Measurements from ENCODE around the gene SCAMP3. TPM values are rescaled to one million over a fixed set of nuclear protein-coding genes. Genes with fewer than 3 reads are reported as not detected.
A peak's percentile ranks its signal among the peaks of the same experiment; 100 is the strongest.

SCAMP3 gene
- 10 to 100 TPM; 27.1 to 63.0 (median 40.7) TPM for total RNA-seq
- 10 to 100 TPM; 40.9 to 46.6 TPM for polyA plus RNA-seq
- long read RNA-seq, donor 1, transcript SCAMP3-202 (8 exons, 1,537 nt) = minor isoform, 29 of 190 reads
- long read RNA-seq, donor 1, transcript SCAMP3-201 (9 exons, 1,446 nt) = major isoform, 92 of 190 reads
- long read RNA-seq, donor 1, partial matches to known transcripts = 31 of 190 reads
- long read RNA-seq, donor 1, other reads (novel, unspliced or antisense) = 38 of 190 reads
- long read RNA-seq, donor 2, transcript SCAMP3-201 (9 exons, 1,446 nt) = major isoform, 15 of 21 reads
- long read RNA-seq, donor 2, transcript SCAMP3-202 (8 exons, 1,537 nt) = minor isoform, 5 of 21 reads
- long read RNA-seq, donor 2, partial matches to known transcripts = 0 of 21 reads
- long read RNA-seq, donor 2, other reads (novel, unspliced or antisense) = 0 of 21 reads
- long read RNA-seq, donor 3, transcript SCAMP3-202 (8 exons, 1,537 nt) = minor isoform, 15 of 75 reads
- long read RNA-seq, donor 3, transcript SCAMP3-201 (9 exons, 1,446 nt) = major isoform, 44 of 75 reads
- long read RNA-seq, donor 3, partial matches to known transcripts = 11 of 75 reads
- long read RNA-seq, donor 3, other reads (novel, unspliced or antisense) = 5 of 75 reads

DNA sequence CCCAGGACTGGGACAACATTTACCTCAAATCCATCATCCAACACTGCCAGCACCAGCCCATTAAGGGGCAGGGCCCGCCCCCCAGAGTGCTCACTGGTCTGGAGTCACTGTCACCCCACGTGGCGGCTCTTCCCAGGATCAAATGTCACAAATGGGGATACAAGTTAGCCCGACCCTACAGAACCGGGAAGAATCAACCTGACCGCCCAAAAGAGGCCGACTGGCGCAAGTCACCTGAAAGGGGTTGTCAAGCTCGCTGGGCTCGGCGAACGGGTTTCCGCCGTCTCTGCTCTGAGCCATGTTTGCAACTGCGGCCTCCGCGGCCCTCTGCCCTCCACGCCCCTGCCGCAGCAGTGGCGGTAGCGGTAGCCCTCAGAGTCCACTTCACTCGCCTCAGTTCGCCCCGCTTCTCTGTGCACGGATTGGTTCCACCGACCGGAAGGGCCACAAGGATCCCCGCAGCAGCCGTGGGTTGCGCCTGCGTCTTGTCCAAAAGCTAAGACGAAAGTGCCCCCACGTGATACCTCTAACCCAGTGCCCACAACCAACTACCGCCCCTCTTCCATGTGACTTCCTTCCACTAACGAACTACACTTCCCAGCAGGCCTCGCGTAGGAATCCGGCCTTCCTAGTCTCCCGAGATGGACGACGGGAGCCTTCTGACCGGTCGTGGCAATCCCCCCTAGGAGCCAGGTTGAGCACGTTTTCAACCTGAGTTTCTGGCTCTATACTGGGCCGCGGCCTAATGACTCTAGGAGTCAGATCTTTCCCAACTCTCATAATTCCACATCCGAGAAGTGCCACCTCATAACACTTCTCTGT lies at the start of gene SCAMP3:
SCAMP3 (minus strand) TSS at position 509 of the 822 bp plus-strand sequence; CDS start at position 300, 209 bp downstream.
- Histone ChIP-seq H3K27me3 (no peaks in the 10 kb centered on the region), H3K27ac (peak within 1 kb of the TSS; percentile 16 to 58), H3K4me1 (ENCODE audit: insufficient read depth) (peaks cover 6% of the 10 kb centered on the region), H3K4me3 (peak within 1 kb of the TSS; percentile 78), H3K36me3 (no peaks in the 10 kb centered on the region), H3K9me3 (no peaks in the 10 kb centered on the region)
- DNase-seq = peak; percentile 91 to 95 (median 93)
- 0 to 1% (median 0%) methylated on average over 47 of the region's 47 CpGs for WGBS, 3 donors
- intact Hi-C loops (cut with DNase I) = no loop called here
- peak; percentile 45 for TF ChIP-seq POLR2A (IDR thresholded peaks at IDR 0.05)
- TF ChIP-seq, protein P1, sequence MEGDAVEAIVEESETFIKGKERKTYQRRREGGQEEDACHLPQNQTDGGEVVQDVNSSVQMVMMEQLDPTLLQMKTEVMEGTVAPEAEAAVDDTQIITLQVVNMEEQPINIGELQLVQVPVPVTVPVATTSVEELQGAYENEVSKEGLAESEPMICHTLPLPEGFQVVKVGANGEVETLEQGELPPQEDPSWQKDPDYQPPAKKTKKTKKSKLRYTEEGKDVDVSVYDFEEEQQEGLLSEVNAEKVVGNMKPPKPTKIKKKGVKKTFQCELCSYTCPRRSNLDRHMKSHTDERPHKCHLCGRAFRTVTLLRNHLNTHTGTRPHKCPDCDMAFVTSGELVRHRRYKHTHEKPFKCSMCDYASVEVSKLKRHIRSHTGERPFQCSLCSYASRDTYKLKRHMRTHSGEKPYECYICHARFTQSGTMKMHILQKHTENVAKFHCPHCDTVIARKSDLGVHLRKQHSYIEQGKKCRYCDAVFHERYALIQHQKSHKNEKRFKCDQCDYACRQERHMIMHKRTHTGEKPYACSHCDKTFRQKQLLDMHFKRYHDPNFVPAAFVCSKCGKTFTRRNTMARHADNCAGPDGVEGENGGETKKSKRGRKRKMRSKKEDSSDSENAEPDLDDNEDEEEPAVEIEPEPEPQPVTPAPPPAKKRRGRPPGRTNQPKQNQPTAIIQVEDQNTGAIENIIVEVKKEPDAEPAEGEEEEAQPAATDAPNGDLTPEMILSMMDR (IDR thresholded peaks at IDR 0.05) = peak in 1 of 3 donors; percentile 37
- no peak for TF ChIP-seq EP300 (IDR thresholded peaks at IDR 0.05)

DNA sequence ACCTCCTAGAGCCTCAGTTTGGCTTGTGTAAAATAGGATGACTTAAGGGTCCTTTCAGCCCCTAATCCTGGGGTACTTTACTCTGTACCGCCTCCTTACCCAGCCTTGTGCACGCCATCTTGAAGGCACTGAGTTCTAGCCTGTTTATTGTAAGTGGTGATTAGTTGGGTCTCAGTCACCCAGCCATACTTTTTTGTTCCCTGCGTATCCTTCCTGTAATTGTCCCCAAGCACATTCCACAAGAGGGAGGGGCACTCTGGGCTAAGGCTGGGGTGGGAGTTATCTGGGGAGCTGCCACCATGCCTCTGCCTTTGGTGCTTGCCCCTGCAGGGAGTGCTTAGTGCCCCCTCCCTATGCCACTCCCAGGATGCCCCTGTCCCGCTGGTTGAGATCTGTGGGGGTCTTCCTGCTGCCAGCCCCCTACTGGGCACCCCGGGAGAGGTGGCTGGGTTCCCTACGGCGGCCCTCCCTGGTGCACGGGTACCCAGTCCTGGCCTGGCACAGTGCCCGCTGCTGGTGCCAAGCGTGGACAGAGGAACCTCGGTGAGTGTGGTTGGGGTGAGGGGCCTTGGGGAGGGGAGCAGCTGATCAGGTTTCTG lies 47.4 kb upstream of the SCAMP3 start:
- Histone ChIP-seq H3K4me1 (ENCODE audit: insufficient read depth) (peaks cover 5% of the 10 kb centered on the region), H3K36me3 (no peaks in the 10 kb centered on the region), H3K4me3 (peak overlapping the region; percentile 80), H3K9me3 (no peaks in the 10 kb centered on the region), H3K27ac (peak overlapping the region; percentile 54 to 69), H3K27me3 (no peaks in the 10 kb centered on the region)
- TF ChIP-seq, protein P1 (IDR thresholded peaks at IDR 0.05) = no peak
- TF ChIP-seq POLR2A (IDR thresholded peaks at IDR 0.05) = no peak
- TF ChIP-seq EP300 (IDR thresholded peaks at IDR 0.05) = no peak
- intact Hi-C loops (cut with DNase I) = no loop called here
- peak in 4 of 5 donors; percentile 40 to 68 (median 66) for DNase-seq
- 10 to 19% (median 17%) methylated on average over 7 to 11 of the region's 11 CpGs for WGBS, 3 donors

GRCh38 chr1:155308493-155309422 lies 46.6 kb upstream of the SCAMP3 start, which contains the start of gene FDPS:
Gene FDPS, plus strand, starts transcription at chr1:155308866. Its CDS starts 924 bp downstream, at chr1:155309790.
- peak within 1 kb of the TSS; percentile 80 for H3K4me3 ChIP-seq
- intact Hi-C loops (cut with DNase I) = no loop called here
- H3K4me1 ChIP-seq (ENCODE audit: insufficient read depth) = peaks cover 5% of the 10 kb centered on the region
- peak within 1 kb of the TSS; percentile 54 to 84 for H3K27ac ChIP-seq
- TF ChIP-seq, protein P1 (IDR thresholded peaks at IDR 0.05) = peak in 2 of 3 donors; percentile 47 to 68
- TF ChIP-seq EP300 (IDR thresholded peaks at IDR 0.05) (peak; percentile 36), POLR2A (IDR thresholded peaks at IDR 0.05) (peak; percentile 48)
- H3K36me3 ChIP-seq = no peaks in the 10 kb centered on the region
- H3K9me3 ChIP-seq = no peaks in the 10 kb centered on the region
- peak; percentile 97 to 98 (median 98) for DNase-seq
- H3K27me3 ChIP-seq = no peaks in the 10 kb centered on the region
- WGBS, 3 donors = 0 to 1% (median 1%) methylated on average over 47 to 51 of the region's 51 CpGs

Measured in ovary (tissue), 10 donors.